ENCODE results near the gene IL23R.

DNA sequence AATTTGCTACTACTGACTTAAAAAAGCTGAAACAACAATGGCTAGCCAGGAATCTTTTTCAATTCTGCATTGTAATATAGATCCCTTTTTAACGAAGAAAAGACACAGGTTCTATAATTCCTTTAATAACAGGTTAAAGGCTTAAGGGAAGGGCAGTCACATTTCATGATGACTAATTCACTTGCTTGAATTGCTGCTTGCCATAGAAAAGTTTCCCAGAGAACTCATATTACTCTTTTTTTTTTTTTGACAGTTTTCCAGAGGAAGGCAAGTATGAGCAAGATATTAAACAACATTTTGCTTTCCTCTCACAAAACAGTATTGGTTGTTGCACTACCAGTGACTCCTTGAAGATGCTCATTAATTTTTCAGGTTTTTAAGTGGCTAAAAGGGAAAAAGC, 60.9 kb downstream of the IL23R start:
- TF ChIP-seq, protein P1, sequence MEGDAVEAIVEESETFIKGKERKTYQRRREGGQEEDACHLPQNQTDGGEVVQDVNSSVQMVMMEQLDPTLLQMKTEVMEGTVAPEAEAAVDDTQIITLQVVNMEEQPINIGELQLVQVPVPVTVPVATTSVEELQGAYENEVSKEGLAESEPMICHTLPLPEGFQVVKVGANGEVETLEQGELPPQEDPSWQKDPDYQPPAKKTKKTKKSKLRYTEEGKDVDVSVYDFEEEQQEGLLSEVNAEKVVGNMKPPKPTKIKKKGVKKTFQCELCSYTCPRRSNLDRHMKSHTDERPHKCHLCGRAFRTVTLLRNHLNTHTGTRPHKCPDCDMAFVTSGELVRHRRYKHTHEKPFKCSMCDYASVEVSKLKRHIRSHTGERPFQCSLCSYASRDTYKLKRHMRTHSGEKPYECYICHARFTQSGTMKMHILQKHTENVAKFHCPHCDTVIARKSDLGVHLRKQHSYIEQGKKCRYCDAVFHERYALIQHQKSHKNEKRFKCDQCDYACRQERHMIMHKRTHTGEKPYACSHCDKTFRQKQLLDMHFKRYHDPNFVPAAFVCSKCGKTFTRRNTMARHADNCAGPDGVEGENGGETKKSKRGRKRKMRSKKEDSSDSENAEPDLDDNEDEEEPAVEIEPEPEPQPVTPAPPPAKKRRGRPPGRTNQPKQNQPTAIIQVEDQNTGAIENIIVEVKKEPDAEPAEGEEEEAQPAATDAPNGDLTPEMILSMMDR (IDR thresholded peaks at IDR 0.05; ENCODE audit: low read length) = no peak
- TF ChIP-seq EZH2 (IDR thresholded peaks at IDR 0.05; ENCODE audit: borderline replicate concordance, low read length) = no peak
